SK-N-SH treated with all-trans-retinoic acid at 6 μM for 48 hours (cell line): ENCODE results near the gene SLC10A6.

Experiments
- ATAC-seq: fragments of 200-7000 bp; cut with Tn5 transposase; 3 replicates; pipeline ENCODE4 v1.9.1; 2020; ENCODE audit warnings: mild to moderate bottlenecking, moderate library complexity
- ARNTL ChIP-seq: fragments of 450-650 bp; formaldehyde crosslinking; IDR thresholded peaks from 2 replicates; pipeline ENCODE4 v1.5.0; 2020; ENCODE audit warnings: low read depth, mild to moderate bottlenecking, moderate library complexity, borderline replicate concordance
- BACH2 ChIP-seq: fragments of 250-450 bp; sonication (Bioruptor Pico); IDR thresholded peaks from 2 replicates; pipeline ENCODE4 v1.9.0; 2021; ENCODE audit warnings: mild to moderate bottlenecking, borderline replicate concordance
- CREB5 ChIP-seq: fragments of 250-450 bp; sonication (Bioruptor Pico); IDR thresholded peaks from 2 replicates; pipeline ENCODE4 v1.5.1; 2020; ENCODE audit warnings: low read depth, mild to moderate bottlenecking, moderate library complexity
- CSDC2 ChIP-seq: fragments of 250-450 bp; sonication (Bioruptor Pico); IDR thresholded peaks from 2 replicates; pipeline ENCODE4 v1.5.0; 2020; ENCODE audit warnings: mild to moderate bottlenecking, moderate library complexity
- CSRNP3 ChIP-seq: fragments of 250-450 bp; sonication (Bioruptor Pico); IDR thresholded peaks from 2 replicates; pipeline ENCODE4 v1.5.1; 2021; ENCODE audit warnings: mild to moderate bottlenecking, moderate library complexity
- GLIS3 ChIP-seq: fragments of 250-450 bp; sonication (Bioruptor Pico); IDR thresholded peaks from 2 replicates; pipeline ENCODE4 v1.5.0; 2020; ENCODE audit warnings: mild to moderate bottlenecking, moderate library complexity
- ISL1 ChIP-seq: fragments of 250-450 bp; sonication (Bioruptor Pico); IDR thresholded peaks from 2 replicates; pipeline ENCODE4 v2.1.2; 2022; ENCODE audit warnings: mild to moderate bottlenecking, moderate library complexity
- OSR1 ChIP-seq: fragments of 250-450 bp; sonication (Bioruptor Pico); IDR thresholded peaks from 2 replicates; pipeline ENCODE4 v1.8.0; 2022; ENCODE audit warnings: moderate library complexity, mild to moderate bottlenecking, inconsistent platforms
- PPARA ChIP-seq: fragments of 250-450 bp; sonication (Bioruptor Pico); IDR thresholded peaks from 2 replicates; pipeline ENCODE4 v1.5.0; 2020; ENCODE audit warnings: mild to moderate bottlenecking, borderline replicate concordance
- RARB ChIP-seq: fragments of 250-450 bp; sonication (Bioruptor Pico); IDR thresholded peaks from 2 replicates; pipeline ENCODE4 v1.8.0; 2021; ENCODE audit warnings: mild to moderate bottlenecking, moderate library complexity
- SNAI2 ChIP-seq: fragments of 250-450 bp; sonication (Bioruptor Pico); IDR thresholded peaks from 2 replicates; pipeline ENCODE4 v1.5.0; 2020; ENCODE audit warnings: mild to moderate bottlenecking, moderate library complexity
- TCF4 ChIP-seq: fragments of 250-450 bp; sonication (Bioruptor Pico); IDR thresholded peaks from 2 replicates; pipeline ENCODE4 v1.8.0; 2021; ENCODE audit warnings: mild to moderate bottlenecking, moderate library complexity, borderline replicate concordance
- TOX ChIP-seq: fragments of 250-450 bp; sonication (Bioruptor Pico); IDR thresholded peaks from 2 replicates; pipeline ENCODE4 v1.8.0; 2021; ENCODE audit warnings: mild to moderate bottlenecking, moderate library complexity, borderline replicate concordance
- ZC3H10 ChIP-seq: fragments of 250-450 bp; sonication (Bioruptor Pico); IDR thresholded peaks from 2 replicates; pipeline ENCODE4 v1.5.1; 2021; ENCODE audit warnings: mild to moderate bottlenecking, moderate library complexity
- ZFP3 ChIP-seq: fragments of 250-450 bp; sonication (Bioruptor Pico); IDR thresholded peaks from 2 replicates; pipeline ENCODE4 v1.5.0; 2020; ENCODE audit warnings: mild to moderate bottlenecking, moderate library complexity
- ZFP30 ChIP-seq: fragments of 450-650 bp; formaldehyde crosslinking; IDR thresholded peaks from 2 replicates; pipeline ENCODE4 v1.5.0; 2022; ENCODE audit warnings: mild to moderate bottlenecking, moderate library complexity
- ZNF565 ChIP-seq: fragments of 450-650 bp; formaldehyde crosslinking; conservative IDR thresholded peaks from 2 replicates; pipeline ENCODE4 v1.5.0; 2020; ENCODE audit warnings: low read depth, mild to moderate bottlenecking, moderate library complexity
- ZNF70 ChIP-seq: fragments of 450-650 bp; formaldehyde crosslinking; IDR thresholded peaks from 2 replicates; pipeline ENCODE4 v1.5.0; 2020; ENCODE audit warnings: mild to moderate bottlenecking, moderate library complexity
- TF ChIP-seq, protein P1 (sequence below): fragments of 250-450 bp; sonication (Bioruptor Pico); IDR thresholded peaks from 2 replicates; pipeline ENCODE4 v1.8.0; 2020; ENCODE audit warnings: mild to moderate bottlenecking, moderate library complexity, borderline replicate concordance
- TF ChIP-seq, protein P2 (sequence below): fragments of 250-450 bp; sonication (Bioruptor Pico); IDR thresholded peaks from 2 replicates; pipeline ENCODE4 v1.5.0; 2020; ENCODE audit warnings: mild to moderate bottlenecking, moderate library complexity
- TF ChIP-seq, protein P3 (sequence below): fragments of 250-450 bp; sonication (Bioruptor Pico); IDR thresholded peaks from 2 replicates; pipeline ENCODE4 v1.8.0; 2021; ENCODE audit warnings: low read depth, mild to moderate bottlenecking, moderate library complexity, borderline replicate concordance

SLC10A6 gene

GRCh38 chr4:86890790-86891189, 41.6 kb upstream of the SLC10A6 start:
- no peak for ATAC-seq
- no peak for TF ChIP-seq TCF4 (CRISPR knock-in tag)
- TF ChIP-seq PPARA: no peak
- TF ChIP-seq, protein P1, sequence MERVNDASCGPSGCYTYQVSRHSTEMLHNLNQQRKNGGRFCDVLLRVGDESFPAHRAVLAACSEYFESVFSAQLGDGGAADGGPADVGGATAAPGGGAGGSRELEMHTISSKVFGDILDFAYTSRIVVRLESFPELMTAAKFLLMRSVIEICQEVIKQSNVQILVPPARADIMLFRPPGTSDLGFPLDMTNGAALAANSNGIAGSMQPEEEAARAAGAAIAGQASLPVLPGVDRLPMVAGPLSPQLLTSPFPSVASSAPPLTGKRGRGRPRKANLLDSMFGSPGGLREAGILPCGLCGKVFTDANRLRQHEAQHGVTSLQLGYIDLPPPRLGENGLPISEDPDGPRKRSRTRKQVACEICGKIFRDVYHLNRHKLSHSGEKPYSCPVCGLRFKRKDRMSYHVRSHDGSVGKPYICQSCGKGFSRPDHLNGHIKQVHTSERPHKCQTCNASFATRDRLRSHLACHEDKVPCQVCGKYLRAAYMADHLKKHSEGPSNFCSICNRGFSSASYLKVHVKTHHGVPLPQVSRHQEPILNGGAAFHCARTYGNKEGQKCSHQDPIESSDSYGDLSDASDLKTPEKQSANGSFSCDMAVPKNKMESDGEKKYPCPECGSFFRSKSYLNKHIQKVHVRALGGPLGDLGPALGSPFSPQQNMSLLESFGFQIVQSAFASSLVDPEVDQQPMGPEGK (CRISPR knock-in tag): no peak
- no peak for TF ChIP-seq ZFP3
- TF ChIP-seq ARNTL (CRISPR knock-in tag): no peak
- no peak for TF ChIP-seq CREB5
- TF ChIP-seq RARB (CRISPR knock-in tag): no peak

- no peak for ATAC-seq
- TF ChIP-seq TCF4 (CRISPR knock-in tag) (no peak), CSRNP3 (CRISPR knock-in tag) (no peak), TOX (CRISPR knock-in tag) (no peak), CREB5 (no peak), BACH2 (no peak), ZNF70 (CRISPR knock-in tag) (no peak), ISL1 (CRISPR knock-in tag) (no peak), ZNF565 (no peak), GLIS3 (CRISPR knock-in tag) (no peak), PPARA (no peak), SNAI2 (no peak), ZFP30 (CRISPR knock-in tag) (no peak), ZC3H10 (CRISPR knock-in tag) (no peak), CSDC2 (CRISPR knock-in tag) (no peak)
- TF ChIP-seq, protein P2, sequence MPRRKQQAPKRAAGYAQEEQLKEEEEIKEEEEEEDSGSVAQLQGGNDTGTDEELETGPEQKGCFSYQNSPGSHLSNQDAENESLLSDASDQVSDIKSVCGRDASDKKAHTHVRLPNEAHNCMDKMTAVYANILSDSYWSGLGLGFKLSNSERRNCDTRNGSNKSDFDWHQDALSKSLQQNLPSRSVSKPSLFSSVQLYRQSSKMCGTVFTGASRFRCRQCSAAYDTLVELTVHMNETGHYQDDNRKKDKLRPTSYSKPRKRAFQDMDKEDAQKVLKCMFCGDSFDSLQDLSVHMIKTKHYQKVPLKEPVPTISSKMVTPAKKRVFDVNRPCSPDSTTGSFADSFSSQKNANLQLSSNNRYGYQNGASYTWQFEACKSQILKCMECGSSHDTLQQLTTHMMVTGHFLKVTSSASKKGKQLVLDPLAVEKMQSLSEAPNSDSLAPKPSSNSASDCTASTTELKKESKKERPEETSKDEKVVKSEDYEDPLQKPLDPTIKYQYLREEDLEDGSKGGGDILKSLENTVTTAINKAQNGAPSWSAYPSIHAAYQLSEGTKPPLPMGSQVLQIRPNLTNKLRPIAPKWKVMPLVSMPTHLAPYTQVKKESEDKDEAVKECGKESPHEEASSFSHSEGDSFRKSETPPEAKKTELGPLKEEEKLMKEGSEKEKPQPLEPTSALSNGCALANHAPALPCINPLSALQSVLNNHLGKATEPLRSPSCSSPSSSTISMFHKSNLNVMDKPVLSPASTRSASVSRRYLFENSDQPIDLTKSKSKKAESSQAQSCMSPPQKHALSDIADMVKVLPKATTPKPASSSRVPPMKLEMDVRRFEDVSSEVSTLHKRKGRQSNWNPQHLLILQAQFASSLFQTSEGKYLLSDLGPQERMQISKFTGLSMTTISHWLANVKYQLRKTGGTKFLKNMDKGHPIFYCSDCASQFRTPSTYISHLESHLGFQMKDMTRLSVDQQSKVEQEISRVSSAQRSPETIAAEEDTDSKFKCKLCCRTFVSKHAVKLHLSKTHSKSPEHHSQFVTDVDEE: no peak
These were observed 30.5 kb upstream of the SLC10A6 start for GRCh38 chr4:86879641-86880040.

DNA sequence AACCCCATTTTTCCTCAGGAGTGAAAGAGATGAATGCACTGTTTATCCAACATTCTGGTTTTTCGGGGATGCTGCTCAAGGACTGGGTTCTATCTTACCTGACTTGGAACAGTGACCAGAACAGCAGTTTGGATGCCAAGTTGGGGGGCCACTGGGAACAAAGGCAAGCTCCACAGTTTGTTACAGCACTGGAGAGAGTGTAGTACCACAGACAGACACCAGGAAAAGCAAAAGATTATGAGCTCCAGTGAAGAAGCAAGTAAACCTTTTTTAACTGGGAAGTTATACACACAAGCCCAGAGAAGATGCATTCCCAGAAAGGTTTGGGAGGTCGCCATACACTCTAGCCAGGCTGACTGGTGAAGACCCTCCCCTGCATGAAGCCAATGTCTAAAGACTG, 29.5 kb upstream of the SLC10A6 start:
- no peak for ATAC-seq
- TF ChIP-seq OSR1 (CRISPR knock-in tag): no peak
- no peak for TF ChIP-seq ZFP30 (CRISPR knock-in tag)
- TF ChIP-seq, all 23 proteins: peak for 0

DNA sequence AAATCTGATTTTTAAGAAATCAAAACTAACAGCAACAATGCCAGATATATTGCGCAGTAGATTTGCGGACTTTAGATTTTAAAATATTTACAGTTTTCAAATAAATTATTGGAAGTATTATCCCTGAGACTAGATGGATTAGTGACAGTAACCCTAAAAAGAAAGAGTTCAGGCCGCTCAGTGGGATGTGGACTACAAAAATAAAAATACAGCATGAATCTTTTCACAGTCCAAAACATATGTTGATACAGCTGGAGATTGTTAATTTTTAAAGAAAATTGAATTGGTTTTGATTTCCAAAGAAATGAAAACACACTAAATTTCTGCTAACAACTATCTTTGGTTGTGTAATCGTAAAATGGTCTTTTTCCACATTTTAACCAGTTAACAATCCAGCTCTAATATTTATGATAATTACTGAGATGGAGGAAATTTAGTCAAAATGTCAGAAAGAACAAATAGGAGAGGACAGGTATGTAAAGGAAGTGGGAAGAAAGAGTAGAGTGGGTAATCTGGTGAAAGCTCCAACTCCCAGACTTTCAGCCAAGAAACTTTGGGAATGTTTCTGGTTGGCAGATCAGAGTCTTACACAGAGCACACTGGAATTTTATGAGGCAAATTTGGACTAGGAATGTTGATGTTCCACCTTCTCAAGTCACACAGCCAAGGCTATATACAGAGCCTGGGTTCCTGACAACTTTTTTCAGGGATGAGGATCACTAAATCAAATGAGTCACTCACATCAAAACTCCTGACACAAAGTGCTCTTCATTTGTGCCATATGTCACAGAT, 27.9 kb upstream of the SLC10A6 start:
- no peak for ATAC-seq
- TF ChIP-seq OSR1 (CRISPR knock-in tag) (no peak), CREB5 (no peak), ZFP30 (CRISPR knock-in tag) (no peak), ZFP3 (no peak)
- TF ChIP-seq, protein P2: no peak
- TF ChIP-seq, protein P3, sequence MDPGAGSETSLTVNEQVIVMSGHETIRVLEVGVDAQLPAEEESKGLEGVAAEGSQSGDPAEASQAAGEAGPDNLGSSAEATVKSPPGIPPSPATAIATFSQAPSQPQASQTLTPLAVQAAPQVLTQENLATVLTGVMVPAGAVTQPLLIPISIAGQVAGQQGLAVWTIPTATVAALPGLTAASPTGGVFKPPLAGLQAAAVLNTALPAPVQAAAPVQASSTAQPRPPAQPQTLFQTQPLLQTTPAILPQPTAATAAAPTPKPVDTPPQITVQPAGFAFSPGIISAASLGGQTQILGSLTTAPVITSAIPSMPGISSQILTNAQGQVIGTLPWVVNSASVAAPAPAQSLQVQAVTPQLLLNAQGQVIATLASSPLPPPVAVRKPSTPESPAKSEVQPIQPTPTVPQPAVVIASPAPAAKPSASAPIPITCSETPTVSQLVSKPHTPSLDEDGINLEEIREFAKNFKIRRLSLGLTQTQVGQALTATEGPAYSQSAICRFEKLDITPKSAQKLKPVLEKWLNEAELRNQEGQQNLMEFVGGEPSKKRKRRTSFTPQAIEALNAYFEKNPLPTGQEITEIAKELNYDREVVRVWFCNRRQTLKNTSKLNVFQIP (CRISPR knock-in tag): no peak
